Measurements from ENCODE around the gene FGA.
"Not testable (repeated sequence)": the region's sequence is repeated elsewhere in the genome, so short reads cannot be mapped to it uniquely, and the experiment has no call there.

DNA sequence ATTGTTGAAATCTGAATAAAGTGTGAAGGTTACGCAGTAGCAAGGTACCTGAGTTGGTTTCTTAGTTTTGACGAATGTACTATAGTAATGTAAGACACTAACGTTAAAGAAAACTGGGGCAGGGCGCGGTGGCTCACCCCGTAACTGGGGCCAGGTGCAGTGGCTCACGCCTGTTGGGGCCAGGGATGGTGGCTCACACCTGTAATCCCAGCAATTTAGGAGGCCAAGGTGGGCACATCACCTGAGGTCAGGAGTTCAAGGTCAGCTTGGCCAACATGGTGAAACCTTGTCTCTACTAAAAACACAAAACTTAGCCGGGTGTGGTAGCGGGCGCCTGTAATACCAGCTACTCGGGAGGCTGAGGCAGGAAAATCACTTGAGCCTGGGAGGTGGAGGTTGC is 6.7 kb upstream of the FGA start:
- TF ChIP-seq, protein P1, sequence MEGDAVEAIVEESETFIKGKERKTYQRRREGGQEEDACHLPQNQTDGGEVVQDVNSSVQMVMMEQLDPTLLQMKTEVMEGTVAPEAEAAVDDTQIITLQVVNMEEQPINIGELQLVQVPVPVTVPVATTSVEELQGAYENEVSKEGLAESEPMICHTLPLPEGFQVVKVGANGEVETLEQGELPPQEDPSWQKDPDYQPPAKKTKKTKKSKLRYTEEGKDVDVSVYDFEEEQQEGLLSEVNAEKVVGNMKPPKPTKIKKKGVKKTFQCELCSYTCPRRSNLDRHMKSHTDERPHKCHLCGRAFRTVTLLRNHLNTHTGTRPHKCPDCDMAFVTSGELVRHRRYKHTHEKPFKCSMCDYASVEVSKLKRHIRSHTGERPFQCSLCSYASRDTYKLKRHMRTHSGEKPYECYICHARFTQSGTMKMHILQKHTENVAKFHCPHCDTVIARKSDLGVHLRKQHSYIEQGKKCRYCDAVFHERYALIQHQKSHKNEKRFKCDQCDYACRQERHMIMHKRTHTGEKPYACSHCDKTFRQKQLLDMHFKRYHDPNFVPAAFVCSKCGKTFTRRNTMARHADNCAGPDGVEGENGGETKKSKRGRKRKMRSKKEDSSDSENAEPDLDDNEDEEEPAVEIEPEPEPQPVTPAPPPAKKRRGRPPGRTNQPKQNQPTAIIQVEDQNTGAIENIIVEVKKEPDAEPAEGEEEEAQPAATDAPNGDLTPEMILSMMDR (IDR thresholded peaks at IDR 0.05 in 2 of 3, conservative IDR thresholded peaks at IDR 0.05 in 1 of 3; ENCODE audit: insufficient read depth in 2 of 3, low read depth in 1 of 3, low read length in 3 of 3) = not testable (repeated sequence)
- TF ChIP-seq NELFE (IDR thresholded peaks at IDR 0.05; ENCODE audit: insufficient read depth, insufficient read length); NRF1 (conservative IDR thresholded peaks at IDR 0.05 in 1 of 2, IDR thresholded peaks at IDR 0.05 in 1 of 2); NR0B1 (IDR thresholded peaks at IDR 0.05; ENCODE audit: partially characterized antibody); ZNF311 (CRISPR knock-in tag; IDR thresholded peaks at IDR 0.05); JUN (IDR thresholded peaks at IDR 0.05; ENCODE audit: borderline replicate concordance, low read depth, low read length); JUN (CRISPR knock-in tag; IDR thresholded peaks at IDR 0.05; ENCODE audit: borderline replicate concordance); CHD2 (IDR thresholded peaks at IDR 0.05; ENCODE audit: low read depth, low read length); GABPA (tag; conservative IDR thresholded peaks at IDR 0.05; ENCODE audit: low read depth); NCOA2 (IDR thresholded peaks at IDR 0.05; ENCODE audit: partially characterized antibody in 2 of 2); BRF2 (IDR thresholded peaks at IDR 0.05; ENCODE audit: borderline replicate concordance, insufficient read depth, insufficient read length); RFX5 (IDR thresholded peaks at IDR 0.05; ENCODE audit: low read depth, low read length): not testable (repeated sequence)

Data from K562 (cell line).